AG10803 (cell line): ENCODE data around the gene LRP3.
"Not testable (repeated sequence)": the region's sequence is repeated elsewhere in the genome, so short reads cannot be mapped to it uniquely, and the experiment has no call there.

ENCODE experiments used
- DNase-seq: peaks from one replicate; pipeline ENCODE4 v3.0.0; 2010; ENCODE audit warnings: low read depth
- H3K4me3 ChIP-seq: 2 replicates; pipeline ENCODE4 v1.5.1; 2011; ENCODE audit warnings: mild to moderate bottlenecking, low read length, control low read depth
- TF ChIP-seq, protein P1 (sequence below): conservative IDR thresholded peaks from 2 replicates; pipeline ENCODE4 v1.5.1; 2011; ENCODE audit warnings: mild to moderate bottlenecking, low read length, control low read depth, inconsistent platforms

Gene LRP3

DNA sequence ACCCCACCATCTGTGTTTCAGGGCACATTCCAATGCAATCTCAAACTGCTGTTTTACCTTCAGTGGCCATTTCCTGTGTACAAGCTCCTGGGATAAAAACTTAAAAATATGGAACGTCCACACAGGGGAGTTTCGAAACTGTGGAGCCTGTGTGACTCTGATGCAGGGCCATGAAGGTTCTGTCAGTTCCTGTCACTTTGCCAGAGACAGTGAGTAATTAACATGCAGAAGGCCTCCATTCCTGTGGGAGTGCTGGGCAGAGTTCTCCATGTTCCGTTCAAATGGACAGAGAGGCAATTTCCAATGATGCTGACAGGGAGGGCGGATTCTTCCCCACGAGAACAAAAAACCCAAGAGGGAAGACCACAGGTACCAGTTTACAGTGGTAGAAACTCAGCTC, 37.8 kb upstream of the LRP3 start:
- DNase-seq = peak; percentile 66
- H3K4me3 ChIP-seq = no peak overlapping the region
- TF ChIP-seq, protein P1, sequence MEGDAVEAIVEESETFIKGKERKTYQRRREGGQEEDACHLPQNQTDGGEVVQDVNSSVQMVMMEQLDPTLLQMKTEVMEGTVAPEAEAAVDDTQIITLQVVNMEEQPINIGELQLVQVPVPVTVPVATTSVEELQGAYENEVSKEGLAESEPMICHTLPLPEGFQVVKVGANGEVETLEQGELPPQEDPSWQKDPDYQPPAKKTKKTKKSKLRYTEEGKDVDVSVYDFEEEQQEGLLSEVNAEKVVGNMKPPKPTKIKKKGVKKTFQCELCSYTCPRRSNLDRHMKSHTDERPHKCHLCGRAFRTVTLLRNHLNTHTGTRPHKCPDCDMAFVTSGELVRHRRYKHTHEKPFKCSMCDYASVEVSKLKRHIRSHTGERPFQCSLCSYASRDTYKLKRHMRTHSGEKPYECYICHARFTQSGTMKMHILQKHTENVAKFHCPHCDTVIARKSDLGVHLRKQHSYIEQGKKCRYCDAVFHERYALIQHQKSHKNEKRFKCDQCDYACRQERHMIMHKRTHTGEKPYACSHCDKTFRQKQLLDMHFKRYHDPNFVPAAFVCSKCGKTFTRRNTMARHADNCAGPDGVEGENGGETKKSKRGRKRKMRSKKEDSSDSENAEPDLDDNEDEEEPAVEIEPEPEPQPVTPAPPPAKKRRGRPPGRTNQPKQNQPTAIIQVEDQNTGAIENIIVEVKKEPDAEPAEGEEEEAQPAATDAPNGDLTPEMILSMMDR = no peak

DNA sequence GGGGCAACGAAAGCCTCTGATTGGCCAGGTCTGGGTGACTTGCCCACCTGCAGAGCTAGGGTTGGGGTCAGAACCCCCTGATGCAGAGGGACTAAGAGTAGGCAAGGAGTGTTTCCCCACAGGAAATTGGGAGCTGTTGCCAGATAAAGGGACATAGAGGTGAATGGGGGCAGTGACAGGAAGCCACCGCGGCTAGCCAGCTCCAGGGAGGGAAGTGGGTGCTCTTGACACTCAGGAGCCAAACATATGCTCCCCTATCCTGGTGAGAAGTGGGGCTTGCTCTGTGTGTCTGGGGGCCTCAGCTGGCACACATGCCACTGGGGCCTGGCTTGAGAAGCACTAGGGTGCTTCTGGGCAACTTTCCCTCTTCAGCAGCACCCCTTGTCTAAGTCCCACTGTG, 36.2 kb upstream of the LRP3 start:
- DNase-seq = no peak
- TF ChIP-seq, protein P1 = no peak
- no peak overlapping the region for H3K4me3 ChIP-seq

DNA sequence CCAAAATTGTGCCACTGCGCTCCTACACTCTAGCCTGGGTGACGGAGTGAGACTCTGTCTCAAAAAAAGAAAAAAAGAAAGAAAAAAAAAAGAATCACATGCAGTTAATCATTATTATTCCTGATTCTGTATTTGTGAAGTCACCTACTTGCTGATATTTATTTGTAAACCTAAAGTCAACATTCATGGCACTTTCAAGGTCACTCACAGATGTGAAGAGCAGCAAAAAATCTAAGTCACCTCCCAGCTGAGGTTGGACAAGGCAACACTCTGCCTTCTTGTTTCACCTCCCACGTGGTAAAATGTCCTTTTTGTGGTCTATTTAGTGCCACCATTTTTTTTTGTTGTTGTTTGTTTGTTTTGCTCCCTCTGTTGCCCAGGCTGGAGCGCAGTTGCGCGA, 35.8 kb upstream of the LRP3 start:
- DNase-seq = no peak
- TF ChIP-seq, protein P1 = no peak
- H3K4me3 ChIP-seq = no peak overlapping the region

DNA sequence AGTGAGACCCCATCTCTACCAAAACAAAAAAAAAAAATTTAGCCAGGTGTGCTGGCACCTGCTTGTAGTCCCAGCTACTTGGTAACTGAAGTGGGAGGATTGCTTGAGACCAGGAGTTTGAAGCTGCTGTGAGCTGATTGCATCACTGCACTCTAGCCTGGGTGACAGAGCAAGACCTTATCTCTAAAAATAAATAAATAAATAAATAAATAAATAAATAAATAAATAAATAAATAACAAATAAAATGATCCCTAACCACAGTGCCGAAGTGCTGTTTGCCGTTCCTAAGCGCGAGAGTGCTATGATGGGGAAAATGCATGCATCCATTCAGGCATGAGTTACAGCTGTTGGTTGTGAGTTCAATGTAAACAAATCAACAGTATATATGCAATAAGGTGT, 35.0 kb upstream of the LRP3 start:
- TF ChIP-seq, protein P1 = no peak
- no peak overlapping the region for H3K4me3 ChIP-seq
- DNase-seq = no peak

DNA sequence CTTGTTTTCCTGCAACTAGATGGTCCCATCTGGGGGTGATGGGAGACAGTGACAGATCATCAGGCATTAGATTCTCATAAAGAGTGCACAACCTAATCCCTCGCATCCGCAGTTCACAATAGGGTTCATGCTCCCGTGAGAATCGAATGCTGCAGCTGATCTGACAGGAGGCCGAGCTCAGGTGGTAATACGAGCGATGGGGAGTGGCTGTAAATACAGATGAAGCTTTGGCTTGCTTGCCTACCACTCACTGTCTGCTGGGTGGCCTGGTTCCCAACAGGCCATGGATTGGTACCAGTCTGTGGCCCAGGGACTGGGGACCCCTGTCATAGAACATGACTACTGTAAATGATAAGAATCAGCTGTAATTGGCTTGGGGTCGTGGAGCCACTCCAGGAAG, 34.2 kb upstream of the LRP3 start:
- TF ChIP-seq, protein P1 = no peak
- no peak overlapping the region for H3K4me3 ChIP-seq
- no peak for DNase-seq

DNA sequence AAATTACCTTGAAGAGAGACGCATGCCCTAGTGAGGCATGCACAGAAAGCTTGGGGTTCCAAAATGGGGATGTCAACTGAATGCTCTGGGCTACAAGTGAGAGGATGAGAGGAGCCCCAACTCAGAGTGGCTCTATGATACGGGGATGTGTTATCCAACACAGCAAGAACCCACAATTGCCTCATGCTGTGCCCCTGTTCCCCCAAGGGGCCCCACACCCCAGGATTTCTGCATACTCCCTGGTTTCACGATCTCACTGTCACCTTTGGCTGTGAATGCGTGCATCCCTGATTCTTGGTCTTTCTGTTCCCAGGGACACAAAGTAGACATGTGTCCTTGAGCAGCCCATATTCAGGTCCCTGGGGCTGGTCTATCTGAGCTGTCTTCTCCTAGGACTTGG, 32.9 kb upstream of the LRP3 start:
- DNase-seq = no peak
- H3K4me3 ChIP-seq = no peak overlapping the region
- TF ChIP-seq, protein P1 = no peak

DNA sequence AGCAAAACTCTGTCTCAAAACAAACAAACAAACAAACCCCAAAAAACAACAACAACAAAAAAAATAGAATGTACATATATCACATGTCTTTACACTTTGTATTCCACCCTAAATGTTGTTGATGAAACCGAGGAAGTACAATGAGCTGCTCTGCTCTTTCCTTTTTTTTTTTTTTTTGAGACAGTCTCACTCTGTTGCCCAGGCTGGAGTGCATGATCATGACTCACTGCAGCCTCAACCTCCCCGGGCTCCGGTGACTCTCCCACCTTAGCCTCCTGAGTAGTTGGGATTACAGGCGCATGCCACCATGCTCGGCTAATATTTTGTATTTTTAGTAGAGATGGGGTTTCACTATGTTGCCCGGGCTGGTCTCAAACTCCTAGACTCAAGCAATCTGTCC, 30.6 kb upstream of the LRP3 start:
- no peak overlapping the region for H3K4me3 ChIP-seq
- TF ChIP-seq, protein P1 = no peak
- DNase-seq = no peak

DNA sequence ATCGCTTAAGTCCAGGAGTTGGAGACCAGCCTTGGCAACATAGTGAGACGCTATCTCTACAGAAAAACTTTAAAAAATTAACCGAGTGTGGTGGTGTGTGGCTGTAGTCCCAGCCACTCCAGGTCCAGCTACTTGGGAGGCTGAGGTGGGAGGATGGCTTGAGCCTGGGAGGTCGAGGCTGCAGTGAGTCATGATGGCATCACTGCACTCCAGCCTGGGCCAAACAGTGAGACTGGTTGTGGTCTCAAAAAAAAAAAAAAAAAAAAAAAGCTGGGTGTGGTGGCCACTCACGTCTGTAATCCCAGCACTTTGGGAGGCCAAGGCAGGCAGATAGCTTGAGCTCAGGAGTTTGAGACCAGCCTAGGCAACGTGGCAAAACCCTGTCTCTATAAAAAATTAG, 28.1 kb upstream of the LRP3 start:
- H3K4me3 ChIP-seq, DNase-seq: not testable (repeated sequence)
